HG03354 (cell line): Measurements from ENCODE around the gene NKX6-2.
"Not testable (repeated sequence)": the region's sequence is repeated elsewhere in the genome, so short reads cannot be mapped to it uniquely, and the experiment has no call there.

Experiments
- ATAC-seq: cut with Tn5 transposase; IDR thresholded peaks from one replicate; pipeline ENCODE4 v1.9.1; 2021; ENCODE audit warnings: mild to moderate bottlenecking; ENCODE audit not compliant: unreplicated experiment, poor library complexity, severe bottlenecking

The NKX6-2 gene

GRCh38 chr10:132744839-132745238 is 41.1 kb downstream of the NKX6-2 start:
- ATAC-seq, result no peak

GRCh38 chr10:132743925-132744490 is 41.9 kb downstream of the NKX6-2 start:
- no peak for ATAC-seq

- not testable (repeated sequence) for ATAC-seq
These were observed 42.6 kb downstream of the NKX6-2 start for GRCh38 chr10:132743196-132743924.

GRCh38 chr10:132742837-132743194 is 43.1 kb downstream of the NKX6-2 start:
- no peak for ATAC-seq

GRCh38 chr10:132742167-132742836 is 43.6 kb downstream of the NKX6-2 start:
- no peak for ATAC-seq

GRCh38 chr10:132740588-132740987 is 45.4 kb downstream of the NKX6-2 start:
- no peak for ATAC-seq

GRCh38 chr10:132739225-132739613 is 46.7 kb downstream of the NKX6-2 start:
- ATAC-seq, result no peak

GRCh38 chr10:132738454-132739224 is 47.3 kb downstream of the NKX6-2 start:
- no peak for ATAC-seq

- no peak for ATAC-seq
These were observed 48.4 kb downstream of the NKX6-2 start for GRCh38 chr10:132737390-132738048.

- ATAC-seq, result no peak
These were observed 50.0 kb downstream of the NKX6-2 start for GRCh38 chr10:132735923-132736391.

- ATAC-seq, result no peak
These were observed 50.6 kb downstream of the NKX6-2 start for GRCh38 chr10:132735341-132735775.

GRCh38 chr10:132733926-132734325 is 52.0 kb downstream of the NKX6-2 start:
- no peak for ATAC-seq
